PFSK-1 (cell line): ENCODE data around the gene GRAMD1B.

Source experiments
- FOXP2 ChIP-seq: optimal IDR thresholded peaks from 2 replicates; pipeline ENCODE3; 2011; ENCODE audit warnings: borderline replicate concordance, control low read depth, inconsistent platforms; ENCODE audit not compliant: insufficient read depth; ENCODE audit errors: extremely low read length, extremely low read depth
- POLR2AphosphoS5 ChIP-seq: IDR thresholded peaks from 2 replicates; pipeline ENCODE4 v1.6.1; 2012; ENCODE audit warnings: low read depth, mild to moderate bottlenecking, control low read depth, low read length, moderate library complexity
- SIN3A ChIP-seq: IDR thresholded peaks from 2 replicates; pipeline ENCODE4 v1.6.1; 2012; ENCODE audit warnings: mild to moderate bottlenecking, low read length, moderate library complexity, borderline replicate concordance; ENCODE audit not compliant: insufficient read depth

DNA sequence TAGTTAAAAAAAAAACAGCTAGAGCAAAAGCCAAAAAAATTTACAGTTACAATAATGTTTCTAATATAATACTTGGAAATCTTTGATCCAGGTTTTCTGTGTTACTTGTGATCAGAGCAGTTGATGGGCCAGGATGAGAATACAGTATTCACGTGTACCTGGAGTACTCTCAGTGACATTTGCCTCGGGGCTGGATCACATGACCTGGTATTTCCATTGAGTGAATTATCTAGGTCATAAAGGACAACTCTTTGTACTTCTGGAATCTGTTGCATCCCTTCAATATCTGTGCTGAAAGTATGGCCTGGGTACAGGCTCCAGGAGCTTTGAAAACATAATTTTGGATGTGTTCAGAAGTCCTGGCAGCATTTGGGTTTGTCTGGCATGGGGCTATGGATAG lies 93.5 kb downstream of the GRAMD1B start:
- no peak for TF ChIP-seq POLR2AphosphoS5
- TF ChIP-seq SIN3A = no peak
- TF ChIP-seq FOXP2 = no peak
